Gastroesophageal sphincter (tissue), 3 donors: ENCODE data around the gene PID1.

Experiments
- EP300 ChIP-seq: sonication (generic); formaldehyde crosslinking; IDR thresholded peaks from one replicate; pipeline ENCODE4 v1.6.1; 2017; ENCODE audit warnings: antibody characterized with exemption, mild to moderate bottlenecking
- POLR2A ChIP-seq, 2 donors: fragments of 450-650 bp; IDR thresholded peaks; one replicate each; pipeline ENCODE4 v1.6.1; 2017; ENCODE audit warnings: antibody characterized with exemption in 2 of 2, mild to moderate bottlenecking in 2 of 2, moderate library complexity in 1 of 2
- POLR2AphosphoS5 ChIP-seq: sonication (generic); formaldehyde crosslinking; IDR thresholded peaks from one replicate; pipeline ENCODE4 v1.6.1; 2017; ENCODE audit warnings: antibody characterized with exemption
- TF ChIP-seq, protein P1 (sequence below), 4 experiments: fragments of 200-600 bp in 2 of 4; fragments of 450-650 bp in 2 of 4; sonication (generic) in 1 of 4; IDR thresholded peaks; one replicate each; pipeline ENCODE4 v1.5.1; 2017 to 2019; ENCODE audit warnings: antibody characterized with exemption in 4 of 4, mild to moderate bottlenecking in 2 of 4, moderate library complexity in 2 of 4

DNA sequence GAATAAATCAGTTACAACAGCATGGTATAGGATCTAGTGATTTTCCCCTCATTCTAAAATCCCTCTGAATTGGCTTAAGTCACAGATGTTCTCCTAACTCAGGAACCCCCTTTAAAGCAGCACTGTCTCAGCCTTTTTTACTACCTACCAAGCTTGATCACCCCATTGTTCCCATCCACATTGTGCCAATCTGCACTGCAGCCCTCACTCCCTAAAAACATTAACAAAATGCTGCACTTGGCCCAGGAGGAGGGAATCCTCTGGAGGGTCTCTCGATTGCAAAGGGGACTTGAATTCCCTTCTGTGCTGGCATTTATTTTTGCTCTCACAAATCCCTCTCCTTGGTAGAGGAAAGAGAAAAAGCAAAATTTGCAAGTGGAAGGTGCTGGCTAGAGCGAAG lies 223.0 kb downstream of the PID1 start:
- TF ChIP-seq, protein P1, sequence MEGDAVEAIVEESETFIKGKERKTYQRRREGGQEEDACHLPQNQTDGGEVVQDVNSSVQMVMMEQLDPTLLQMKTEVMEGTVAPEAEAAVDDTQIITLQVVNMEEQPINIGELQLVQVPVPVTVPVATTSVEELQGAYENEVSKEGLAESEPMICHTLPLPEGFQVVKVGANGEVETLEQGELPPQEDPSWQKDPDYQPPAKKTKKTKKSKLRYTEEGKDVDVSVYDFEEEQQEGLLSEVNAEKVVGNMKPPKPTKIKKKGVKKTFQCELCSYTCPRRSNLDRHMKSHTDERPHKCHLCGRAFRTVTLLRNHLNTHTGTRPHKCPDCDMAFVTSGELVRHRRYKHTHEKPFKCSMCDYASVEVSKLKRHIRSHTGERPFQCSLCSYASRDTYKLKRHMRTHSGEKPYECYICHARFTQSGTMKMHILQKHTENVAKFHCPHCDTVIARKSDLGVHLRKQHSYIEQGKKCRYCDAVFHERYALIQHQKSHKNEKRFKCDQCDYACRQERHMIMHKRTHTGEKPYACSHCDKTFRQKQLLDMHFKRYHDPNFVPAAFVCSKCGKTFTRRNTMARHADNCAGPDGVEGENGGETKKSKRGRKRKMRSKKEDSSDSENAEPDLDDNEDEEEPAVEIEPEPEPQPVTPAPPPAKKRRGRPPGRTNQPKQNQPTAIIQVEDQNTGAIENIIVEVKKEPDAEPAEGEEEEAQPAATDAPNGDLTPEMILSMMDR (IDR thresholded peaks at IDR 0.05): no peak
- TF ChIP-seq EP300 (no peak), POLR2A (IDR thresholded peaks at IDR 0.05) (no peak), POLR2AphosphoS5 (no peak)
